Measurements from ENCODE around the gene TRAPPC3L.

The TRAPPC3L gene

DNA sequence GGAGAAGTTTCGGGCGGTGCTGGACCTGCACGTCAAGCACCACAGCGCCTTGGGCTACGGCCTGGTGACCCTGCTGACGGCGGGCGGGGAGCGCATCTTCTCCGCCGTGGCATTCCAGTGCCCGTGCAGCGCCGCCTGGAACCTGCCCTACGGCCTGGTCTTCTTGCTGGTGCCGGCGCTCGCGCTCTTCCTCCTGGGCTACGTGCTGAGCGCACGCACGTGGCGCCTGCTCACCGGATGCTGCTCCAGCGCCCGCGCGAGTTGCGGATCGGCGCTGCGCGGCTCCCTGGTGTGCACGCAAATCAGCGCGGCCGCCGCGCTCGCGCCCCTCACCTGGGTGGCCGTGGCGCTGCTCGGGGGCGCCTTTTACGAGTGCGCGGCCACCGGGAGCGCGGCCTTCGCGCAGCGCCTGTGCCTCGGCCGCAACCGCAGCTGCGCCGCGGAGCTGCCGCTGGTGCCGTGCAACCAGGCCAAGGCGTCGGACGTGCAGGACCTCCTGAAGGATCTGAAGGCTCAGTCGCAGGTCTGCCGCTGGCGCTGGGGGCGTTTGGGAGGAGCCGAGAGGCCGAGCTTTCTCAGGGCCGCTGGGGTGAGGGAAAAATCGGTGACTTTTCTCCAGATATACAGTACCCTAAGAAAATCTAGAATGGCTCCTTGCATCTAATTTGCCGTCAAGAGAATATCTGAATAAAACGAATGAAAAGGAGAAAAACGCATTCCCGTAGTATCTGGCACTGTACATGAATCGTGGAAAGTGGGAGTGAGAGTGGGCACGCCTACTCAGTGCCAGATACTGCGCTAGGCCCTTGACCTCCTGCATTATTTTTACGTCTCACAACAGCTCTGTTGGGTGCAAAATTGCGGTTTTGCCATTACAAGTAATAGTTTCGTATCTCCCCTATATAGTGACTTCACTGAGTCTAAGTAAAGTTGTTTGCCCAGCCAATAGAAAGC lies 83.3 kb downstream of the TRAPPC3L start:
- no peak for DNase-seq

DNA sequence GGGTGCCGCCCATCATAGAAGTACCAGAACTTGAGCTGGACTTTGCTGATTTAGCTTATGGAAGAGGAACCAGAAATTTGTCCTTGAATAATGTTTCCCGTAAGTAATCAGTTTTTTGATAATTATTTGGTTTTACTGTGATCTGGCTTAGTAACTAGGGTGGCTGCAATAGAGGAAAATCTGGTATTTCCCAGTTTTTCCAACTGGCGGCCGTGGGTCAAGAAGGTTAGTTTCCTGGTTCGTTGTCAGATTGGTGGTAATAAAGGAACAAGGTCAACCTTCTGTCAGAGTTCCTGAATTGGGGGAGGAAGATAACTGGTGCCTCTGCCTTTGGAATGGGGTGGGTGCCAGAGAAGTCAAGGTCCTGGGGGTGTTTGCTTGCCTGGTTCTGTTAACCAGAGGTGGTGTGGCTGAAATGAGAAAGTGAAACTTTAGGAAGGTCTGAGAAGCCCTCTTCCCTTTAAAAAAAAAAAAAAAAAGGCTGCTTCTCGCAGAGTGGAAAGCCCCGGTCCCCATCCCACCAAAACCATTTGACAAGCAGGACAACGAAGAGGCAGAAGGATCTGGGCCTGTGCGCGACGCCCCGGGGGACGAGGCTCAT lies 84.1 kb downstream of the TRAPPC3L start, which contains the start of gene CALHM6:
Gene CALHM6 (plus strand): TSS at position 45 of the 601 bp plus-strand sequence. CDS start 555 bp downstream, at position 600.
- DNase-seq, result no peak

DNA sequence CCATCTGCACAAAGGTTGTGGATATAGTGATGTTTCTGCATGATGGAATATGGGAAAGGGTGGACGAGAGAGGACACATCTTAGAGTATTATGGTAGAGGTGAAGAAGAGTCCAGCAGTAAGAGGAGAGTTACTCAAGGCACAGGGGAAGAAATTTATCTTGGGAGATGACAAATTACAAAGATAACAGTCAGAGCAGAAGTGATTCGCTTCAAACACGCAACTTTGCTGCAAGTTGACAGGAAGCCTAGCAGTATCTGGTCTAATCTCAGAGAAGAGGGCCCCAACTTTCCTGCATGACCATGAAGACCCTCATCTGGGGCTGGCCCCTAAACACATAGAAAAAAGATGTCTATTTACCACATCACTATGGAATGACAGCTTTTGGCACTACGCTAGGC lies 85.6 kb downstream of the TRAPPC3L start:
- no peak for DNase-seq

DNA sequence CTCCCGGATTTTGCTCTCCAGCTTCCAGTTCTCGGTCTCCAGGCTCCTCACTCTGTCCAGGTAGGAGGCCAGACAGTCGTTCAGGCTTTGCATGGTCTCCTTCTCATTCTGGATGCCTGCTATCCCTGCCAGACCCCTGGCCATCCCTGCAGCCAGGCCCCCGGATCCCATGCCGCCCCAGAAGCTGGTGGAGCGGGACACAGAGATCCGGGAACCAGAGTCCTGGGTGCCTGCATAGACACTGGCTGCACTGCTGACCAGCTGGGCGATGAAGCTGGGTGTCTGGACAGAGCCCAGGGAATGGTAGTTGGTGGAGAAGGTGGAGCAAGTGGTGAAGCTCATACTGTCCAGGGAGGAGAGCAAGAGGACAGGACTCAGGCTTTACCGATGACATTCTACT lies 87.2 kb downstream of the TRAPPC3L start:
- DNase-seq, result no peak

DNA sequence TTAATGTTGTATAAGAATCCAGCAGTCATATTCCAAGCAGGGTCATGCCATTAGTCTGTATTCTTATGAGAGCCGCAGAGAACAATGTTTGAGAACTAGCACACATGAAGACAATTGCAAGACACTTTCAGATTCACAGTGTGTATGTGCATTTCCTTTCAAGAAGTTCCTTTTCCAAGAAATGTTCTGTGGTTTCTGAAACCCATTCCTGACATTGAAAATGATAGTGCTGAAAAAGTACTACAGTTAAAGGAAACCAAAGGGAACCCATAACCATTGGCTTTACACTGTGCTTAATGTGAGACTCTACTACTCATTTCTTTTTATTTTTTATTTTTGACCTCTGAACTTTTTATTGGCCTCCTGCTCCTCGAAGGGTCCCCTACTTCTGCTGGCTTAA lies 88.6 kb downstream of the TRAPPC3L start:
- no peak for DNase-seq

DNA sequence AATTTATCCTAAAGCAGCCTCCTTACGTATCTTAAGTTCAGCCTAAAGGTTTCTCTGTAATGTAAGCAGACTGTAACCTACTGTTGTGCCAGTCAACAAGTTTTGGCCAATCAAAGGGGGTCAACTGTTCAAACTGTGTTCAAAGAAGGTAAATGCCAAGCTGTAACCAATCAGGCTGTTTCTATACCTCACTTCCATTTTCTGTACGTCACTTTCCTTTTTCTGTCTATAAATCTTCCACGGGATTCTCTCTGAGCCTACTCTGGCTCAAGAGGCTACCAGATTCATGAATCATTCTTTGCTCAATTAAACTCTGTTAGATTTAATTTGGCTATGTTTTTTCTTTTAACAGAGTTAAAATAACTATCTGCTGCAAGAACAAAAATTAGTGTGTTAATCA lies 89.4 kb downstream of the TRAPPC3L start:
- no peak for DNase-seq

DNA sequence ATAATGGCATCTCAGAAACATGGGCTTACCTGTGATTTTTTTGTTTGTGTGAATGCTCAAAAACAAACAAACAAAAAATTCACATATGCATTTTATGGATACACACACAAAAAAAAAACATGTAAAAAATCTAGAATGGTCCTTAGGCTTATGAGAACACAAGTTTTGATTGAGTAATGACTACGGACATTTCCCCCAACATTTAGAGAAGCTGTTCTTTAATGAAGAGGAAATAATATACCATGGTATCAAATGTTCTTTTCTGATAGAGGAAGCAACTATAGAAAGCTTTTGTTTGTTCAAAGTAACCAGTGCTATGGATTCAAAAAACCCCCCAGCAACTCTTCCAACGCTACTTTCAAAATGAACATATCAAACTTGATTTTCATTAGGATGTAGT lies 93.0 kb downstream of the TRAPPC3L start:
- no peak for DNase-seq

DNA sequence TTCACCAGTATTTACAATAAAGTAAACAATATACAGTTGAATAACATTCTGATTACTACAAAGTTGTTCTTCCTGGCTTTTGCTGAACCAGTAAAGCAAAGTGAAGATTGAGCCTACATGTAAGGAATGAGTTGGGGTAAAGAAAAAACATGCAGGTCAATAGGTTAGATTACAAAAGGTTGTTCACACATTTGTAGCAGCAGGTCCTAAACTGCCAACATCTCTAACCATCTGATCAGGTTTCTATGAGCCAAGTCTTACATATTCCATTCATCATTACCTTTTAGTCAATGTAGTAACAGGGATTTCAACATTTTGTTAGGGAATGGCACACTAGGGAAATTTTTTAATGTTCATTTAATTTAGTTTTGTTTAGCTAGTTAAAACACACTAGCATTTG lies 93.6 kb downstream of the TRAPPC3L start:
- DNase-seq, result no peak

DNA sequence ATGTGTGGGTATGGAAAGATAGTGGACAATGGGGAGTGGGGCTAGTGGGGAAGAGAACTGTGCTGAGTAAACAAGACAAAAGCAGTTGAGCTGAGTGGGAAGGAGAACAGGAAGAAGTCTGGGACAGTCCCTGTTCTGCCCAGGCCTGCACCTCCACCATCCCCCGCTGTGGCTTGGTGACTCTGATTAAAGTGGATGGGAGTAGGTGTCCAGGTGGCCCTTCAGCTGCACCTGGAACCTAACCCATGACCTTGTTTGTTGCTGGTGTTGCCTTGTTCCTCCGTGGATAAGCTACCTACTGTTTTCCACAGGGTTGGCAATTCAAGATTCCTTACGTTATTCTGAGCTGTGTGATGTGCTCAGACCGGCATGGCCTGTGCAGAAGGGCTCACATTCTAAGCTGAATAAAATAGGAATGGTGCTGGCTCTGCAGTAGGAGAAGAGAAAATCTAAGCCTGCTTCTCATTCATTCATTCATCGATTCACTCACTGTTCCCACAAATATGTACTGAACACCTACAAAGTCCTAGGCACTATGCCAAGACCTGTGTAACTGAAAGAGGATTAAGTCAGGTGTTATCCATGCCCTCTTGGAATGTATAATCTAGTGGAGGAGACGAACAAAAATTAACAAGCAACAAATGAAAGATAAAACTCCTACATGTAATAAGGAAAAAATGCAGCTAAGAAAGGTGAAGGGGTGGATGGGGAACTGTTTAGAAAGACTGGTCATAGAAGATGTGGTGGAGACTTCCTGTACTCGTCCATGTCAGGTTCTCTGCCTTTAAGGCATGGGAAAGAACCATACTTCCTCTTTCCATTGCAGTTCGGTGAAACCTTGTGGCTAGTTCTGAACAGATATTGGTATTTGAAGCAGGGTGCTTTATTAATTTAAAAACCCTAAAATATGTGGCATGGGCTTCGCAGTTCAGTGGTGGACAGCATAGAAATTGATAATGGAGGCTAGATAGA lies 94.4 kb downstream of the TRAPPC3L start:
- no peak for DNase-seq

DNA sequence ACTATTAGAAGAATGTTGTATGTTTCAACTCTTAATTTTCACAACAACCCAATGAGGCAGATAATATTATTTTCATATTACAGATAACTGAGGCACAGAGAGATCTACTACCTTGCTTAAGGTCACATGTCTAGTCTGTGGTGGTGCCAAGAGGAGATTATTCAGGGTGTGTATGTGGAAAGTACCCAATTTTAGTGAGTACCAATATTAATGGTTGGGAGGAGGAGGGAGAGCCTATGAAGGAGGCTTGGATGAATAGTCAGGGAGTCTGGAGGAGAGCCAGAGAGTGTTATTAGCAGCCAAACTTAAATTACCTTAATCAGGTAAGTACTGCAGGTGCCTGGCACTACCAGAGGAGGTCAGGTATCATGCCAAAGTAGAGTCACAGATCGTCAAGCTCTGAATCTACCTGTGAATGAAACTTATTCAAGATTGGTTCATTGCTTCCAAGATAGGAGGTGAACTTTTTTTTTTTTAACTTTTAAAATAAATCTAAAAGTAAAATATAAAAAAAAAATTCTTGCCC lies 95.2 kb downstream of the TRAPPC3L start:
- DNase-seq, result no peak

DNA sequence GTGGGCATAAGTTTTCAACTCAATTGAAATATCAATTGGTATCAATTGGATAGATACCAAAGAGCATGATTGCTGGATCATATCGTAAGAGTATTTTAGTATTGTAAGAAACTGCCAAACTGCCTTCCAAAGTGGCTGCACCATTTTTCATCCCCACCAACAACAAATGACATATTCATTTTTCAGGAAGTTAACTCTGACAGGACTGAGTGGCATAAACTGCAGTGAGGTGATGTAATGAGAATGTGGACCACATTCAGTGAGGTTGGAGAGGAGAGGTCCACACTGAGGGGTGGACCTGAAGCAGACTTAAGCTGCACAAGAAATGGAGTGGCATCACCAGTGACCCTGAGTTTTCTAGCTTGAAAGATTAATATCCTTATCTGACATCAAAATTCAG lies 95.9 kb downstream of the TRAPPC3L start:
- no peak for DNase-seq

DNA sequence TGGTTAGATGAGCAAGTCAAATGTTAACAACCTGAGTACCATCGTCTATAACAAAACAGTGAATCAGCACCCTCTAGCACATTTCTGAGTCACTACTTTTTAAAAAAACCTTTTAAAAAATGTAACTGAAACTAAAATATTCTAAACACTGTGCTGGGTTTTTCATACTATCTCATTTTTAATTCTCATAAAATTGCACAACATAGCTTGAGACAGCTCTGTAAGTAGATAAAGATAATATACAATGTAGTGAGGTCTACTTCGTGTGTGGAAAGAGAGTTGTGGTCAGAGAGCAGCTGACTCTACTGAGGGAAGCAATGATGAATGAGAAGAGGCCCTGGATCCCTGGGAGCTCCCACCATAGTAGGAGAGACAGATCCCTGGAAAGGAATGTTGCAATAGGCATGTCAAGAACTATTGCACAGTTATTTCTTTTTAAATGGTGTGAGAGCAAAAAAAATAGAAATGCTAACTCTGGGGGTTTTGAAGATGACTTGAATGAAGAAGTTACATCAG lies 97.9 kb downstream of the TRAPPC3L start:
- peak; percentile 39 for DNase-seq

DNA sequence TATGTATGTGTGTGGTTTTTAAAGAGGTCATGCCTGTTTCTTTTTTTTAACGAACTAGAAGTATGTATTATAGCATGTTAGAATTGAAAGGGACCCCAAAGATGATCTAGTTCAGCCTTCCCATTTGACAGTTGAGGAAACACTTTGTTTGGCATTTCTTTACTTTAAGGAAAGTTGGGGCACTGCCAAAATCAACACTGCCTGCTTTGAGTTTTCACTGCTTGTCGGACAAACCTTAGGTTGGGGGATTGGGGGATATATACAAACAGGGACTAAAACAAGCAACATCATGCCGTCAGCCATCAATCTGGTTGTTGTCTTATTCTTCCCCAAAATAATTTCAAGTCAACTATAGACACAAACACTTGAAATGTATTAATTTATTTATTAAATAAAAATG lies 98.4 kb downstream of the TRAPPC3L start:
- DNase-seq, result no peak

DNA sequence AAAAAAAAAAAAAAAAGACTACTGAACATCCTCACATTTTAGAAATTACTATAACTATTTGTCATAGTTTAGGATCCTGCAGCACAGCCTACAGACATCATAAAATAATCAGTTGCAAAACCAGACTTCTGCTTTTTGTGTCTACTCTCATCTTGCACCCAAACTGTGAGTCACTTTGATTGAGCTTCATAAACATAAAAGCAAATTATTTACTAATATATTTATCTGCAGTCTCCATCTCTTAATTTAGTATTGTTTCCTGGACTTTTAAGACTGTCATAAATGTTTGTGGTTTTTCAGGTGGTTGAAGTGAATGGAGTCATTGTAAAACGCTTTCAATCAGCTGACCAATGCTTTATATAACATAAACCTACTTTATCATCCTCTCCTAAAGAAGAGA lies 99.1 kb downstream of the TRAPPC3L start:
- DNase-seq, result no peak

DNA sequence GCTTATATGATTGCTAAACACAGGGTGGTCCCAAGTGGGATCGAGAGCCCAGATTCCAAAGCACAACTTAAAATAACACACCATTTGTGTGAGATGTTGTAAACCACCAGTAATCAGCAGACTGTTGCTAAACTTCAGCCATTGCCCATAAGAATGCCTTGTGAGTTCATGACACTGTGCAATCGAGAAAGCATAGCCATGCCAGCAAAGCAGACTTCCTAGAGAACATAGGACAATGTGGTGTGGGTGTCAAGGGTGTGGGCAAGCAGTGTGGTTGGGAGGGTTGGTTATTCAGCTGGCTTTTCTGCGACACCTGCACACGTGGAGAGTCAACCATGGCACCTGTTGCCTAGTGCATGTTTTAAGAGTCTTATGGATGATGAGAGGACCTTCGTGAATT lies 100.4 kb downstream of the TRAPPC3L start:
- no peak for DNase-seq

All from T1000 (cell line).